ENCODE results near the gene ADAP1. TPM values are rescaled to one million over a fixed set of nuclear protein-coding genes. Genes with fewer than 3 reads are reported as not detected.

ADAP1 gene
- total and polyA plus RNA-seq, 9 donors: 2.0 to 6.1 (median 3.3) TPM

DNA sequence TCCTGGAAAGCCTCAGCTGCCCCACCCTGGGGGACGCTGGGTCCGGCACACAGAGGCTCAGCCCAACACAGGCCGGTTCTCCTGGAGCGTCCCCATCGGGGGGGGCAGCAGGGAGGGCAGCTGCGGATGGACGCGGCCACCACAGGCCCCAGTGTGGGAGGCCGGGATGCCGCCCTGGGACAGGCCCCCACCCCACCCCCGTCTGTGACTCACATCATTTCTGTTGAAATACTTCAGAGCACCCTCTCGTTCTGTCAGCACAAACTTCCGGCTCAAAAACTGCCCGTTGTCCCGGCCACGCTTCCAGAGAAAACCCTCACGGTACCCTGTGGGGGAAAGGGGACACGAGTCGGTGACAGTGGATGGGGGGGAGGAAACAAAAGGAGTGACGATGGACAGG lies 49.6 kb downstream of the ADAP1 start:
- no peaks in the 10 kb centered on the region for H3K36me3 ChIP-seq (ENCODE audit: control insufficient read depth, insufficient read depth, low read length)
- H3K4me3 ChIP-seq (ENCODE audit: low read length): no peak overlapping the region
- H3K27me3 ChIP-seq (ENCODE audit: control insufficient read depth, insufficient read depth, low read length): peaks cover 35% of the 10 kb centered on the region
- 49% methylated on average over 18 of the region's 20 CpGs for WGBS (ENCODE audit: insufficient coverage)
- no peak for DNase-seq
- no peaks in the 10 kb centered on the region for H3K9me3 ChIP-seq (replicated peaks; ENCODE audit: control insufficient read depth, low read depth, low read length)
- peaks cover 17% of the 10 kb centered on the region for H3K4me1 ChIP-seq (ENCODE audit: control insufficient read depth, insufficient read depth, low read length)
- no peak overlapping the region for H3K27ac ChIP-seq (ENCODE audit: low read length)

DNA sequence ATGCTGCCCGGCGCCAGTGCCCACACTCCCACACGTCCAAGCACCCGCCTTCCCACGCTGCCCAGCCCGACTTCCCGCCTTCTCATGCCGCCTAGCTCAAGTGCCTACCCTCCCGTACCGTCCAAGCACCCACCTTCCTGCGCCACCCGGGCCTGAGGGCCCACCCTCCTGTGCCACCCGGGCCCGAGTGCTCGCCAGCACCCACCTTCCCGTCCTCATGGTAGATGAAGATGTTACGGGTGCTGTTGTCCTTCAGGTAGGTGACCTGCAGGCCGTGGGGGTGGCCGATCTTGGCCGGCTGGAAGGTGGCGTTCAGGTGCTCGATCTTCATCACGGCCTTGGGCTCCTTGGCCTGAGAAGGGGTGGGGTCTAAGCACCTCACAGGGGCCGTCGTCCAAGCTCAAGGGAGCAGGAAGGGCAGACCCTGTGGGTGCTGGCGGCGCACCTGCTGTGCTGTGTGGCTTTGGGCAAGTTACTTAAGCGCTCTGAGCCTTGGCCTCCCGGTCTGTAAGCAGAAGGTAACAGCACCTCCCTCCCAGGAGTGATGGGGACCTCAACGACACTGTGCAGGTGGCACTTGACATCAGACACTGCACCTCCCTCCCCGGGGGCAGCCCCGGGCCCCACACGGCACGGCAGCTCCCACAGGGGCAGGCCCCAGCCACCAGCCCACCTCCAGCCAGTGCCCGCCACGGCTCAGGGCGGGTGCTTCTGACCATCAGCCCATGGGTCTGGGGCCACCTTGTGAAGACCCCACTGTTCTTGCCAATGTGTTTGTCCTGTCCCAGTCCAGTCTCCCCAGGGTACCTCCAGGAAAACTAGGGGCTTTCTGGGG lies 50.3 kb downstream of the ADAP1 start:
- Histone ChIP-seq H3K4me1 (ENCODE audit: control insufficient read depth, insufficient read depth, low read length) (peaks cover 12% of the 10 kb centered on the region), H3K27ac (ENCODE audit: low read length) (no peak overlapping the region), H3K9me3 (replicated peaks; ENCODE audit: control insufficient read depth, low read depth, low read length) (no peaks in the 10 kb centered on the region), H3K4me3 (ENCODE audit: low read length) (no peak overlapping the region), H3K27me3 (ENCODE audit: control insufficient read depth, insufficient read depth, low read length) (peaks cover 28% of the 10 kb centered on the region), H3K36me3 (ENCODE audit: control insufficient read depth, insufficient read depth, low read length) (no peaks in the 10 kb centered on the region)
- WGBS (ENCODE audit: insufficient coverage): 80% methylated on average over 31 of the region's 37 CpGs
- no peak for DNase-seq

DNA sequence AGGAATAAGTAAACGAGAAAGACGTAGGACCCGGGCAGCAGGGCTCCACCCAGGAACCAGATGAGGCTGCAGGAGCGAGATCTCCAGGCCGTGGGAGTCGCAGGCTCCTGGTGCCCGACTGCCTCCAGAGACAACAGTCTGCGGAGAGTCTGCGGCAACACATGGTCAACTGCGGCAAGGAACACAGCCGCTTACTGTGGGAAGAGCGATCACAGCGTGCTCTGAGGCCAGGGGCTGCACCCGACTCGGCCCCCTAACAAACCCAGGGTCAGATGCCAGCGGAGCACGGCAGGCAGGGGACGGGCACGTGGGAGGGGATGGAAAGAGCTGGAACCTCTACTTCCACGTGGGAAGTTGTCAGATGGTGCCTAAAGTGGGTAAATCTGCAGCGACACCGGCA lies 51.5 kb downstream of the ADAP1 start:
- Histone ChIP-seq H3K27ac (ENCODE audit: low read length) (no peak overlapping the region), H3K27me3 (ENCODE audit: control insufficient read depth, insufficient read depth, low read length) (peaks cover 21% of the 10 kb centered on the region), H3K4me3 (ENCODE audit: low read length) (no peak overlapping the region), H3K36me3 (ENCODE audit: control insufficient read depth, insufficient read depth, low read length) (peaks cover 6% of the 10 kb centered on the region), H3K4me1 (ENCODE audit: control insufficient read depth, insufficient read depth, low read length) (peaks cover 19% of the 10 kb centered on the region), H3K9me3 (replicated peaks; ENCODE audit: control insufficient read depth, low read depth, low read length) (no peaks in the 10 kb centered on the region)
- WGBS (ENCODE audit: insufficient coverage): 78% methylated on average over 18 of the region's 22 CpGs
- no peak for DNase-seq

DNA sequence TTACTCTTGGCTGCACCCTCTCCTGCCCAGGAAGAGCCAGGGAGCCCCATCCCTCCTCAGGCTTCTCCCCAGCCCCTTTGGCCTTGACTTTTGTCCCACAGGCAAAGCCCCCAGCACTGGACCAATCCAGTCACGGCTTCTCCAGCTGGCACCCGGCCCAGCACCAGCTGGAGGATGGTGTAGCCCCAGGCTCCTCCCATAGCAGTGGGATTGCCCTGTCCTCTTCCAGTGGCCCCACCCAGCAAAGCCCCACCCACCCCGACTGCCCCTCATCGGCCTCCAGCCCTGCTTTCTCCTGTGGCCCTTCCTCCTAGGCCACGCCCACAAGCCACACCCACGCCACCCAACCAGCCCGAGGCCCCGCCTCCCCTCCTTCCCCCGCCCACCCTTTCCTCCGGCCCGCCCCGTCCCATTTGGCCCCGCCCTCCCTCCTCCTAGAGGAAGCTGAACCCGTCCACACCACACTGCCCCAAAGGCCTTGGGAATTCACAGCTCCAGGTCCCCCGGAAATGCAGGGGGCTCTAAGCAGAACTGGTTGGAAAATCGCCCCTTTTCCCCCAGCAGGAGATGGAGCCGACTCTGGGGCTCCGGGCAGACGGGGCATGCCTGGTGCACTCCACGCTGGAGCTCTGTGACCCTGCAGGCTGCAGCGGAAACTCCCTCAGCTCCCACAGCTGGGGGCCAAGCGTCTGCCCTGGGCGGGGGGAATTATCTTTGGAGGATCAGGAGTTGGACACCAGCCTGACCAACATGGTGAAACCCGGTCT lies 52.9 kb downstream of the ADAP1 start:
- H3K27ac ChIP-seq (ENCODE audit: low read length): no peak overlapping the region
- H3K36me3 ChIP-seq (ENCODE audit: control insufficient read depth, insufficient read depth, low read length): peaks cover 13% of the 10 kb centered on the region
- H3K9me3 ChIP-seq (replicated peaks; ENCODE audit: control insufficient read depth, low read depth, low read length): no peaks in the 10 kb centered on the region
- no peak overlapping the region for H3K4me3 ChIP-seq (ENCODE audit: low read length)
- DNase-seq: peak; percentile 76
- H3K4me1 ChIP-seq (ENCODE audit: control insufficient read depth, insufficient read depth, low read length): peaks cover 24% of the 10 kb centered on the region
- WGBS (ENCODE audit: insufficient coverage): 14% methylated on average over 7 of the region's 24 CpGs
- H3K27me3 ChIP-seq (ENCODE audit: control insufficient read depth, insufficient read depth, low read length): peaks cover 11% of the 10 kb centered on the region

- no peak for DNase-seq
- peaks cover 24% of the 10 kb centered on the region for H3K4me1 ChIP-seq (ENCODE audit: control insufficient read depth, insufficient read depth, low read length)
- H3K27me3 ChIP-seq (ENCODE audit: control insufficient read depth, insufficient read depth, low read length): peaks cover 11% of the 10 kb centered on the region
- 75% methylated on average over 8 of the region's 8 CpGs for WGBS (ENCODE audit: insufficient coverage)
- no peaks in the 10 kb centered on the region for H3K9me3 ChIP-seq (replicated peaks; ENCODE audit: control insufficient read depth, low read depth, low read length)
- no peak overlapping the region for H3K27ac ChIP-seq (ENCODE audit: low read length)
- no peak overlapping the region for H3K4me3 ChIP-seq (ENCODE audit: low read length)
- H3K36me3 ChIP-seq (ENCODE audit: control insufficient read depth, insufficient read depth, low read length): peaks cover 15% of the 10 kb centered on the region
Observed at GRCh38 chr7:901041-901387, 53.5 kb downstream of the ADAP1 start.

GRCh38 chr7:900331-901040 lies 54.0 kb downstream of the ADAP1 start:
- 75% methylated on average over 18 of the region's 26 CpGs for WGBS (ENCODE audit: insufficient coverage)
- Histone ChIP-seq H3K27me3 (ENCODE audit: control insufficient read depth, insufficient read depth, low read length) (peaks cover 11% of the 10 kb centered on the region), H3K9me3 (replicated peaks; ENCODE audit: control insufficient read depth, low read depth, low read length) (no peaks in the 10 kb centered on the region), H3K36me3 (ENCODE audit: control insufficient read depth, insufficient read depth, low read length) (peaks cover 20% of the 10 kb centered on the region), H3K4me3 (ENCODE audit: low read length) (no peak overlapping the region), H3K27ac (ENCODE audit: low read length) (no peak overlapping the region), H3K4me1 (ENCODE audit: control insufficient read depth, insufficient read depth, low read length) (peaks cover 24% of the 10 kb centered on the region)
- DNase-seq: no peak

DNA sequence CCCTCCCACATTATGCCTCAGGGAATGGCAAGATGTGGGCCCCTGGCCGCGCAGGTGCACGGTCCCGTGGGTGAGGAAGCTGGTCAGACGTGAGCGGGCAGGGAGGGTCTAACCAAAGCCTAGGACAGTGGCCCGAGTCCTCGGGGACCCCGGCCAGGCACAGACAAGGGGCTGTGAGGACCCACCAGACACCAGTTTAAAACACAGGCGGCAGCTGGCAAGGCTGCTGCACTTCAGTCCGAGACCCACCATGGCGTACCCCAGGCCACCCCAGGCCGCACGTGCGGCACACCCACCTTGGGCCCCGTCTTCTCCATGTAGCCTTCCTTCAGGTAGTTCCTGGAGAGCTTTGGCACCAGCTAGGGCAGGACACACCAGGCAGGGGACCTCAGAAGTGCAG lies 54.7 kb downstream of the ADAP1 start:
- H3K4me1 ChIP-seq (ENCODE audit: control insufficient read depth, insufficient read depth, low read length): peaks cover 24% of the 10 kb centered on the region
- no peak for DNase-seq
- H3K27ac ChIP-seq (ENCODE audit: low read length): no peak overlapping the region
- H3K4me3 ChIP-seq (ENCODE audit: low read length): no peak overlapping the region
- peaks cover 26% of the 10 kb centered on the region for H3K36me3 ChIP-seq (ENCODE audit: control insufficient read depth, insufficient read depth, low read length)
- WGBS (ENCODE audit: insufficient coverage): 90% methylated on average over 13 of the region's 16 CpGs
- H3K9me3 ChIP-seq (replicated peaks; ENCODE audit: control insufficient read depth, low read depth, low read length): no peaks in the 10 kb centered on the region
- peaks cover 8% of the 10 kb centered on the region for H3K27me3 ChIP-seq (ENCODE audit: control insufficient read depth, insufficient read depth, low read length)

DNA sequence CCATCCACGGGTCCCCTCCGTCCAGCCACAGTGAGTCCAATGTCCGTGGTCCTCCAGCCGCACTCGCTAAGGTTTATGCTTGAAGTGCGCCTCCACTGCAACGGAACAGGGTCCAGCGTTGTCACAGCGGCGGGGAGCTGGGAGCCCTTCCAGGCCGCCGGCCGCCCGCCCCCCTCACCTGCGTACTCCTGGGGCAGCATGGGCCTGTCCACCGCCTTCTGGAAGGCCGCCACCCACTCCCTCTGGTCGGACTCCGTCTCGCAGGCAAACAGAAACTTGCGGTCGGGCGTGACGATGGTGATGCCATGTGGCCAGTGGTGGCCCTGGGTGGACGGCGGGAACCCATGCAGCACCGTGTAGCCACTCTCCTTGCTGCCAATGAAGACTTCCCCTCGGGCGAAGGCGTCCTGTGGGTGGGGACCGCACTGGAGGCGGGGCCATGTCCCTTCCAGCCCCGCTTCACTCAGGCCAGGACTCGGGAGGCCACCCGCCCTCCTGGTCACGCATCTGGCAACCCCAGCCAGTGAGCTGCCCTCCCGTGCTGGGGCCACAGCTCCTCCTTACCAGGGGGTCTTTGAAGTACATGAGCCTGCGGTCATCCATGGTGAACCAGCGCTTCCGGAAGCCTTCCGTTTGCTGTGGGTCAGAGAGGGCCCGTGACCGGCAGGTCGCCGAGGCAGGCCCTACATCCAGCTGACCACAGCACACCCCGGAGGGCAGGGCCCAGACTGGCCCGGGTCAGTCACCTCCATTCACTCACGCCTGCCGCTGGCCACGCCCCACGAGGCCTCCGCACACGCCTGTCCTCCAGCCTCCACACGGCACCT lies 55.4 kb downstream of the ADAP1 start:
- WGBS (ENCODE audit: insufficient coverage): 74% methylated on average over 50 of the region's 54 CpGs
- DNase-seq: no peak
- H3K36me3 ChIP-seq (ENCODE audit: control insufficient read depth, insufficient read depth, low read length): peaks cover 34% of the 10 kb centered on the region
- H3K4me1 ChIP-seq (ENCODE audit: control insufficient read depth, insufficient read depth, low read length): peaks cover 24% of the 10 kb centered on the region
- peaks cover under 1% of the 10 kb centered on the region for H3K27me3 ChIP-seq (ENCODE audit: control insufficient read depth, insufficient read depth, low read length)
- H3K9me3 ChIP-seq (replicated peaks; ENCODE audit: control insufficient read depth, low read depth, low read length): no peaks in the 10 kb centered on the region
- no peak overlapping the region for H3K27ac ChIP-seq (ENCODE audit: low read length)
- H3K4me3 ChIP-seq (ENCODE audit: low read length): no peak overlapping the region

- no peaks in the 10 kb centered on the region for H3K27me3 ChIP-seq (ENCODE audit: control insufficient read depth, insufficient read depth, low read length)
- DNase-seq: no peak
- WGBS (ENCODE audit: insufficient coverage): 49% methylated on average over 12 of the region's 18 CpGs
- no peak overlapping the region for H3K27ac ChIP-seq (ENCODE audit: low read length)
- peaks cover 40% of the 10 kb centered on the region for H3K36me3 ChIP-seq (ENCODE audit: control insufficient read depth, insufficient read depth, low read length)
- H3K9me3 ChIP-seq (replicated peaks; ENCODE audit: control insufficient read depth, low read depth, low read length): no peaks in the 10 kb centered on the region
- no peak overlapping the region for H3K4me3 ChIP-seq (ENCODE audit: low read length)
- peaks cover 21% of the 10 kb centered on the region for H3K4me1 ChIP-seq (ENCODE audit: control insufficient read depth, insufficient read depth, low read length)
Observed at GRCh38 chr7:898460-898854, 56.0 kb downstream of the ADAP1 start.

Data from muscle of leg (tissue), 11 donors.